Dermis blood vessel endothelial cell (primary cell): Measurements from ENCODE around the gene LRP1B. TPM values are rescaled to one million over a fixed set of nuclear protein-coding genes. Genes with fewer than 3 reads are reported as not detected.
"Not testable (repeated sequence)": the region's sequence is repeated elsewhere in the genome, so short reads cannot be mapped to it uniquely, and the experiment has no call there.

Experiments
- DNase-seq: peaks from one replicate; pipeline ENCODE4 v3.0.0; 2010
- total RNA-seq: library from RNA; depleted of rRNA; stranded (reverse); fragments of >200 nt; gene quantifications from 2 replicates; pipeline ENCODE4 v1.2.3, GENCODE V29; 2014

Gene LRP1B
- total RNA-seq, 1 donor from 2014 or later = under 0.01 TPM

DNA sequence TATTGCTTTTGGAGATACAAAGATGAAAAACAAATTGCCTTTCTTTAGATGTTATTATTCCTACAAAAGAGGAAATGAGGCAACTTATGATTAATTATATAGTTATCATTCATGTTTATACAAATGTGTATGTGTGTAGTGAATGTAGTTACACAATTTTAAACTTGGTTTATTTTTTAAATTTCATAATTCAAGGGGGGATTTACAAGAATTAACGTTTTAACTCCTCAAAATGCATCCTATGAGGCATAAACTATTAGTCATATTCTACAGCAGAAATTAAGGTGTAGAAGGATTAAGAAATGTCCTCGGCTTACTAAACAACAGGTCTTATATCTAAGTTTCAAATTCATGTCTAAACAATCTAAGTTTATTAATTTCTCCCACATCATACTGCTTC, 1545.8 kb downstream of the LRP1B start:
- DNase-seq = no peak

DNA sequence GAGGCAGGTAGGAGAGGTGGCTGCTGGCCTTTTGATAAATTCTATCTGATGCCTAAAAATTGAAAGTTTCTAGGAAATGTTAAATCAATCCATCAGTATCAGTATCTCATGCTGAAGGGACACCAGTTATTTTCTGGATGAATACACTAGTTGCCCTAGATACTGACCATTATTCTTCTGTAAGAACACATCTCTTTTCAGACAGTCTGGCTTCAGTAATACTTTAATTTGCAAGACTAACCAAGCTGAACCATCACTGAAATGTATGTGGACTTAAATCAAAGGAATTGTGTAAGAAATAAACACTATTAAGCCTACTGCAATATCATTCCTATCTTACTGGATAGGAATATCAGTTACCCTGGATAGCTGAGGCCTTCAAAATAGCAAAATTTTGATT, 1546.3 kb downstream of the LRP1B start:
- no peak for DNase-seq

GRCh38 chr2:140580532-140581151, 1550.2 kb downstream of the LRP1B start:
- no peak for DNase-seq

GRCh38 chr2:140577453-140577852, 1553.4 kb downstream of the LRP1B start:
- no peak for DNase-seq

DNA sequence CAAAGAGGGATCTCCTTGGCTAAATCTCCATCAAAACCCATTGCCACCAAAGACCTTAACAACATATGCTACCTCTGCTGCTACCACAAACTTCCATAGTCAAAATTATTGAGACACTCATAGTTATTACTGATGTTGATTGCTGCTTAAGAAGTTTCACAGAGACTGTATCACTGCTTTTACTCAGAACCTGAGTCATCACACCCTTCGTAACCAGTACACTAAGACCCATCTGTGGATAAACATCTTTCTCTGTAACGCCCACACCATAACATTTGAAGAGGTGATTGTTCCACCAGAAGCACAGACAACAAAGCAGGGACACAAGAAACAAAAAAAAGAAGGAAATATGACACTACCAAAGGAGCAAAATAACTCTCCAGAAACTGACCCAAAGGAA, 1563.1 kb downstream of the LRP1B start:
- DNase-seq = no peak

DNA sequence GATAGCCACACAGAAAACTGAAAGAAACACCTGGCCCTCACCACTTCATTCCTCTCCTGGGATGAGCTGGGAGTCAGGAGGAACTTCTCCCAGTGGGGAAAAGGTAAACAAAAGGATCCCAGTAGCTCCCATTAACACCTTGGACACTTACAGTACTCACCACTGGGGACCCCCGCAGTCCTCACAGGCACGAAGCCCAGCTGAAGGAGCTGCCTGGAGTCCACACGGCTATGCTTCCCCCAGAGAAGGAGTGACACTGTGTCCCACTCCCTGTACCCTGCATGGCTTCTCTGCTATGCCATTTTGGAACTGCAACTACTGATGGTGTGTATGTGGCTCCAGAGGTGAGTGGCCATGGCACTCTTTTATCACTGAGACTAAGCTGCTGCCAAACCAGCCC, 1565.1 kb downstream of the LRP1B start:
- no peak for DNase-seq

DNA sequence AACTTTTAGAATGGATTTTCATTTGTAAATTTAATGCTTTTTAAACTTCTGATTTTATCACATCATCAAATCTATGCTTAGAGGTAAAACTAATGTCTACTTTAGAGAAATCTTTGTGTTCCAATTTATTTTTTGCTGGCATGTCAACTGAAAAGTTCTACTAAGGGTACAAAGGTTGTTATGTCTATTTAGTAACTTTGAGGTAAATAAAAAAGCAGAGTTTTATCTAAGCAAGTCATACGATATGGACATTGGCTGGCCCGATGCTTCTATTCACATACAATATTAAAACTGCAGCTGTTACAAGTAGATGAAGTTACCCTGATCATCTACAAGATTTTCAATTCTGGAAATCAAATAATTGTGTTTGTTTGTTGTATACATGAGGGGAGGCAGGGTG, 1575.1 kb downstream of the LRP1B start:
- no peak for DNase-seq

DNA sequence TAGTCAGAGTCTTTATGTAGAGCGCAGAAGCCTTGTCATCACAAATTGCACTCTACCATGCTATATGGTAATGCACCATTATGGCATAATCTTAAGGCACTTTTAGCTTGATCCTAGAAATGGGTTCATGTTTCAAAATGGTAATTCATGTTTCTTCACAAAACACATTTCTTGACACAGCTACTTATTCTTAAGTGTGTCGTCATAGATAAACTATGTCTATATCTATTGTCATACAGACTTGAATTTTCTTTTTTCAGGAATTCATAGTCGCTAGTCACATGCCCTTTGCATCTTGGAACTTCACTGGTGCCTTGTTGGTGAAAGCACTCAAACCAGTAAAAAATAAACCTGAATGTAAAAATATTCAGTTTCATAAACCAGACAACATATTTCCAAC, 1578.2 kb downstream of the LRP1B start:
- no peak for DNase-seq

GRCh38 chr2:140551287-140551686, 1579.5 kb downstream of the LRP1B start:
- DNase-seq = no peak

DNA sequence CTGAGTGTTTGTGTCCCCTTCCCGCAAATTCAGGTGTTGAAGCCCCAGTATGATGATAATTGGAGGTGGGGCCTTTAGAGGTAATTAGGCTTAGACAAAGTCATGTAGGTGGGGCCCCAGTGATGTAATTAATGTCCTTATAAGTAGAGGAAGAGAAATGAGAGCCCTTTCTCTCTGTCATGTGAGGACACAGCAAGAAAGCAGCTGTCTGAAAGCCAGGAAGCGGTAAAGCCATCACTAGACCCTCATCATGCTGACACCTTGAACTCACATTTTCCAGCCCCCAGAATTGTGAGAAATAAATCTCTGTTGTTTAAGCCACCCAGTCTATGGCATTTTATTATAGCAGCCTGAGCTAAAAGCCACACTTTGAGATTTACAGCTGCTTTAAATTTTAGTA, 1580.0 kb downstream of the LRP1B start:
- DNase-seq = no peak

DNA sequence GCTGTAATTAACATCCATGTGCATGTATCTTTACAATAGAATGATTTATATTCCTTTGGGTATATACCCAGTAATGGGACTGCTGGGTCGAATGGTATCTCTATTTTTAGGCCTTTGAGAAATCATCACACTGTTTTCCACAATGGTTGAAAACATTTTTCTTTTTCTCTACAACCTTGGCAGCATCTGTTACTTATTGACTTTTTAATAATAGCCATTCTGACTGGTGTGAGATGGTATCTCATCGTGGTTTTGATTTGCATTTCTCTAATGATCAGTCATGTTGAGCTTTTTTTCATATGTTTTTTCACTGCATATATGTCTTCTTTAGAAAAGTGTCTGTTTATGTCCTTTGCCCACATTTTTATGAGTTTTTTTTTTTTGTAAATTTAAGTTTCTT, 1586.0 kb downstream of the LRP1B start:
- DNase-seq = not testable (repeated sequence)

DNA sequence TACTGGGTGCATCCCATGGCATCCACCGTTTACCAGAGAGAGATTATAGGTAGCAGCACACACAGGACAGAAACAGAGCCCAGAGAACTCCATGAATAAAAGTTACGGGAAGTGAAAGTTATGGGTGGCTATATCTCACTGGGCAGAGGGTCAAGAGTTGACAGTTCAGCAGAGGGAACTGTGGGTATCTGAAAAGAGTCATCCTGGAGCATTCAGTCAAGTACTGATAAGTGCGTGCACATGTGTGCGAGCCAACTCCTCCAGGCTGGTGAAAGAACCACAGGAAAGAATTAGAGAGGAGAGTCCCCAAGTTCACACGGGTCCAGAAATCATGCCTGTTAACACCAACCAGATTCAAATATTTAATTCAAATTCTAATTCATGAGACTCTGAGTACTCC, 1588.2 kb downstream of the LRP1B start:
- DNase-seq = no peak

DNA sequence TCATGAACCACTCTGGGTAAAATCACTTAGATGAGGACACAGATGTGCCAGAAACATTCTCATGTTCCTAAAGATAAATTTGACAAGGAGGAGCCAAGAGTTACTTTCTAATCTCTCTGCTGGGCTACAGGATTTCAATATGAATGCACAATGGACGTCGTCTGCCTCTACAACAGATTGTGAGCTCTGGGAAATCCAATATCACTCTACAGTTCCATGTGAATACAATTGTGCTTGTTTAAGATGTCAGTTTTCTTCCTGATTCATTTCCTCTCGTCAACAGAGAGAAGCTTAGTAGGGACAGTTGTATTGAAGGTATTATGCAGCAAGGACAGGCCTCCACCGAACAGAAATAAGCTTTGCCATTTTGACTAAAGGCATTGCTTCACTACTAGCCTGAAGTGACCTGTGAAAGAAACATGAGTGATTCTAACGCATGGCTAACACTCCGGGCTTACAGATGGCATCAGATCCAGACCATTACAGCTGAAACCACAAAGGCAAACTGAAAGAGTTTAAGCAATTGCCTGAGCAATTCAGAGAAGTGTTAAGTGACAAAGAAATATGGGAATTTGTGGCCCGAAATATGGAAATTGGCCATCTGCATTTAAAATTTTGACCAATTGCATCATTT, 1591.5 kb downstream of the LRP1B start:
- no peak for DNase-seq

GRCh38 chr2:140529706-140530105, 1601.1 kb downstream of the LRP1B start:
- peak; percentile 1 for DNase-seq

GRCh38 chr2:140528982-140529381, 1601.8 kb downstream of the LRP1B start:
- no peak for DNase-seq

- DNase-seq = peak; percentile 17
Observed at GRCh38 chr2:140526575-140526974, 1604.2 kb downstream of the LRP1B start.

DNA sequence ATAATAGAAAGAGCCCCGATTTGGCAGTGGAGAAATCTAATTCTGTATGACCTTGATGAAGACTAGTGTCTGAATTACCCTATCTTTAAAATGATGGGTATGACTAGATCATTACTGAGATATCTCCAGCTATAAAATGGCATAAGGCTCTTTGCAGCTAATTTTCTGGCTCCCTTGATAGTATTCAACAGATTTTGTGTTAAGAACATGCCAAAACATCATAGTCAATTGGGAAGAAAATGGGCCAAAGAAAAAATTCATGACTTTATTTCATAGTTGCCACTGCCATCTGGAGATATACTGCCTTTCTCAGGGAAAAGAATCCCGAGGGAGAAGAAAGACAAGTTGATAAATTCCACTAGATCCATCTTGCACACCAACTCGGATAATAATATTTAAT, 1618.7 kb downstream of the LRP1B start:
- DNase-seq = no peak

DNA sequence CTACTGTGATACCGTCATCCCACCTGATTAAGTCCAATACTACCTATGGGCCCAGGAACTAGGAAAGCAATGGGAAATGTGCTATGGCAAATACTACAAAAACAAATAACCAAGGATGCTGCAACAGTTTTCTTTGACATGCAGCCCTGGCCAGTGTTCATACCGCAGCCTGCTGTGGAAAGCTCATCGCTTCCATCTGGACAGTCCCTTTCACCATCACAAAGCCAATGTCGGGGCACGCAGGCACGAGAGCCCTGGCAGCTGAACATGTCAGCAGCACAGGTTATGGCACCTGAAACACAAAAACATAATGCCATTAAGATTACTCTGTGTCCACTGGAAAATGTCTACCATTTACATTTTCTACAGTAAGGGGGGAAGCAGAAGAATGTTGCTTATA, 1621.1 kb downstream of the LRP1B start:
- no peak for DNase-seq

DNA sequence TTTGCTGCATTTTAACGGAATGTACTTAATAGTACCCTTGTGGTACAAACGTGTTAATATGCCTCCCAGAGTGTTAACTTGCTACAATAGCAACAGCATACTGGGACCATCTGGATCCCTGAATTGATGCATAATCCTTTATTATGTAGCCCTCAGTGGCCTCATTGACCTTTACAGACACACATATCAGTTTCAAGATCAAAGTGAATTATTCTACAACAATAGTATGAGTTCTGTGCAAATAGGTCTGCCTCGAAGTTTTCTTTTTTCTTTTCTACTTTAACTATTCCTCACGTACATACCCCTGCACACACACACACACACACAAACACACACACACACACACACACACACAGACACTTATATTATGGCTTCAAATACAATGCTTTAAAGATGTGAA, 1622.1 kb downstream of the LRP1B start:
- no peak for DNase-seq

- no peak for DNase-seq
Observed at GRCh38 chr2:140506606-140507005, 1624.2 kb downstream of the LRP1B start.

DNA sequence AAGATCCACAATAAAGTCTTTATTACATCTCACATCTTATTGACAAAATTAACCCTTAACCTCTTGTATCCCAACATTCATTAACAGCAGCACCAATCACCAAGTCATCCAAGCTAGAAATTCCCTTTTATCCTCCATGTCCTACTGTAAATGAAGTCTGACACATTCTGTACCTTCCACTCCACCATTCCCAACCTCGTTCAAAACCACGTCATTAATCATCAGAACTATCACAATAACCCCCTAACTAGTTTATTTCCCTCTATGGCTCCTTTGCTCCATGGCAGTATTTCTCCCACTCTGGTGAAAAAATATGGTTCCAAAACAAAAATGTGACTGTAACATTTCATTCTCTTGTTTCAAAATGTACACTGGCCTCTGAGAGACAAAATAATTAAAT, 1626.2 kb downstream of the LRP1B start:
- no peak for DNase-seq

- DNase-seq = no peak
Observed at GRCh38 chr2:140502951-140503630, 1627.7 kb downstream of the LRP1B start.

- DNase-seq = no peak
Observed at GRCh38 chr2:140498360-140498759, 1632.5 kb downstream of the LRP1B start.

GRCh38 chr2:140496714-140497113, 1634.1 kb downstream of the LRP1B start:
- no peak for DNase-seq
